ENCODE measurements around the gene NPHP4. TPM values are rescaled to one million over a fixed set of nuclear protein-coding genes. Genes with fewer than 3 reads are reported as not detected.
"Not testable (repeated sequence)": the region's sequence is repeated elsewhere in the genome, so short reads cannot be mapped to it uniquely, and the experiment has no call there.

The NPHP4 gene
- total RNA-seq, 2 donors from 2014 or later, result 6.2 to 15.9 TPM

DNA sequence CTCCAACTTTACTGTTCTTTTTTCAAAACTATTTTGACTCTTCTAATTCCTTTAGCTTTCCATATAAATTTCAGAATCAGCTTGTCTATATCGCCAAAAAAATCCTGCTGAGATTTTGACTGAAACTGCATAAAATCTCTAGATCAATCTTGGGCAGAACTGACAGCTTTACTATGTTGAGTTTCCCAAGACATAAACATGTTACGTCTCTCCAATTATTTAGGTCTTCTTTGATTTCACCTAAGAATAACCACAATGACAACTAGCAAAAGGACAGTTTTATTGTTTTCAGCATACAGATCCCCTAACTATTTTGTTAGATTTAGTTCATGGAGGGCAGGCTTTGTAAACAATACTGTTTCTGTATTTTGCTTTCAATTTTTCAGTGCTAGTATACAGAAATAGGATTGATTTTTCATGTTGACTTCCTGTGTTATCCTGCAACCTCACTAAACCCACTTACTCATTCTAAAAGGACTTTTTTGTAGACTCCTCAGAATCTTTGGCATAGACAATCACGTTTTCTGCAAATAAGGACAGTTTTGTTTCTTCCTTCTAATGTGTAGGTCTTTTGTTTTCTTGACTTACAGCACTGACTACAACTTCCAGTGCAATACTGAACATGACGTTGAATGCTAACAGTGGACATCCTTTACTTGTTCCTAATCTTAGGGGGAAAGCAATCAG lies 63.4 kb downstream of the NPHP4 start:
- no peak for DNase-seq
- H3K27me3 ChIP-seq, result no peaks in the 10 kb centered on the region
- H3K27ac ChIP-seq, result no peak overlapping the region
- intact Hi-C loops (cut with DNase I), result no loop called here
- no peaks in the 10 kb centered on the region for H3K36me3 ChIP-seq
- no peaks in the 10 kb centered on the region for H3K4me1 ChIP-seq
- H3K9me3 ChIP-seq, result no peaks in the 10 kb centered on the region
- TF ChIP-seq, protein P1, sequence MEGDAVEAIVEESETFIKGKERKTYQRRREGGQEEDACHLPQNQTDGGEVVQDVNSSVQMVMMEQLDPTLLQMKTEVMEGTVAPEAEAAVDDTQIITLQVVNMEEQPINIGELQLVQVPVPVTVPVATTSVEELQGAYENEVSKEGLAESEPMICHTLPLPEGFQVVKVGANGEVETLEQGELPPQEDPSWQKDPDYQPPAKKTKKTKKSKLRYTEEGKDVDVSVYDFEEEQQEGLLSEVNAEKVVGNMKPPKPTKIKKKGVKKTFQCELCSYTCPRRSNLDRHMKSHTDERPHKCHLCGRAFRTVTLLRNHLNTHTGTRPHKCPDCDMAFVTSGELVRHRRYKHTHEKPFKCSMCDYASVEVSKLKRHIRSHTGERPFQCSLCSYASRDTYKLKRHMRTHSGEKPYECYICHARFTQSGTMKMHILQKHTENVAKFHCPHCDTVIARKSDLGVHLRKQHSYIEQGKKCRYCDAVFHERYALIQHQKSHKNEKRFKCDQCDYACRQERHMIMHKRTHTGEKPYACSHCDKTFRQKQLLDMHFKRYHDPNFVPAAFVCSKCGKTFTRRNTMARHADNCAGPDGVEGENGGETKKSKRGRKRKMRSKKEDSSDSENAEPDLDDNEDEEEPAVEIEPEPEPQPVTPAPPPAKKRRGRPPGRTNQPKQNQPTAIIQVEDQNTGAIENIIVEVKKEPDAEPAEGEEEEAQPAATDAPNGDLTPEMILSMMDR (IDR thresholded peaks at IDR 0.05), result no peak
- no peak overlapping the region for H3K9ac ChIP-seq (ENCODE audit: low read depth in 2 of 2, low read length in 2 of 2)
- no peak overlapping the region for H3K4me3 ChIP-seq

DNA sequence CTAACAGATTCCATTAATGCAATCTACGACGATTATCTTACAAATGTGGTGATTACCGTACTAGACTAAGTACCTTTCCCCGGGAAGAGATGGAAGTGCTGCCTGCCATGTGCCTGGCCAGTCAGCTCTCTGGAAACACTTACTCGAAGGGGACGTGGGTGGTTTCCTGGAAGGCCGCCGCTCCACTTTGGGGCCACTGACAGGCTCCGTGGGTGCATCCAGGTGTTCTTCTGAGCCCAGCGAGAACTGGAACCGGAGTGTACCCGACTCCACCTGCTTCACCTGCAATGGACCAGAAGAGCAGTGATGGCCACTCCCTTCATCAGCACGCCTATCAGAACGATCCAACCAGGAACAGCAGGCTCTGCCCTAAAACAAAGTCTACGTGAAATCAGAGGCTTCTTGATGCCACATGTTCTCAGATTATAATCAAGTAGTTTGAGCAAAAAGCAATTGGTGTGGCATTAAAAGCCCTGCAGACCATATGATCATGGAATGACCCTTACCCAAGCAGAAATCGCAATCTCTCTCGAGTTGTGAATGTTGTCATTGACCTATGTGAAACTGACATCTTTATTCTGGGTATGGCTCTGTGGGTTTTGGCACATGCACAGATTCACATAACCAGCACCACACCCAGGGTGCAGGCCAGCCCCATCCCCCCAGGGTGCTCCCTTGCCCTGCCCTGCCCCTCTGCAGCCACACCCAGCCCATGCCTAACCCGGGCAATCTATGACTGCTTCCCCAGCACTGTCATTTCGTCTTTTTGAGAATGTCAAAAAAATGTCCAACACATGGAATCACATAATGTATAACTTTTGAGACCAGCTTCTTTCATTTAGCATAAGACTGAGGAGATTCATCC lies 64.5 kb downstream of the NPHP4 start:
- H3K9me3 ChIP-seq, result no peaks in the 10 kb centered on the region
- no peak overlapping the region for H3K27ac ChIP-seq
- peak; percentile 57 for DNase-seq
- no peak overlapping the region for H3K9ac ChIP-seq (ENCODE audit: low read depth in 2 of 2, low read length in 2 of 2)
- no peak overlapping the region for H3K4me3 ChIP-seq
- TF ChIP-seq, protein P1 (IDR thresholded peaks at IDR 0.05), result no peak
- intact Hi-C loops (cut with DNase I), result no loop called here
- no peaks in the 10 kb centered on the region for H3K36me3 ChIP-seq
- no peaks in the 10 kb centered on the region for H3K27me3 ChIP-seq
- H3K4me1 ChIP-seq, result no peaks in the 10 kb centered on the region

DNA sequence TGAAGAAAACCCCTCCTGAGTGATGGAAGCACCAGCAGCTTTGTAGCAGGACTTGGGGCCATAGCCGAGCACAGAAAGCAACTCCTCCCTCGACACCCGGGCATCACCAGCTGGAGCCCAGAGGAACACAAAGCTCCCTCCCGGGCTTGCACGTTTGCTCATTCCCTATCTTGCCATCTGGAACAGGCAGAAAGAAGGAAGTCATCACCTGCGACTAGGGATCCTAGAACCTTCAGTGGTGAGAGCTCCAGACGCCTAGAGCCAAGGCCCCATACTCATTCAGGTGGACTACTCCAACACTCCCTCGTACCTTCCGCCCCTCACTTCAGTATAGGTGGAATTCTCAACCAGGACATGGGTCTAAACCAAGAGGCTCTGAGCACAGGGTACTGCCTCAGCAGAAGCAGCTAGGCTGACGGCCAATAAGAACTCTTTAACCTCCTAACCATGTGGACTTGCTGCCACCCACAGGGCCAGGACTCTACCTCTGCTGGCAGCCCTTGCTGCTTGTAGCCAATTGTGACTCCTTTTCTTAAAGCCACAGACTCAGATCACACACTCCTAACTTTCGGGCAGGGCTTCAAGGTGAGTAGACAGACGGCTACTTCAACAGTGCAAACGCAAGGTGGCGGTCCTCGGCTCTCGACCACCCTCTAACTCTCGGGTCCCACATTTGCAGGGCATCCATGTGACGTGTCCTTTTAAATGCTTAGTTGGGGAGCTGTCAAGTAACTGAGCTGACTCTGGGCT lies 65.4 kb downstream of the NPHP4 start:
- no peak overlapping the region for H3K4me3 ChIP-seq
- H3K9ac ChIP-seq (ENCODE audit: low read depth in 2 of 2, low read length in 2 of 2), result no peak overlapping the region
- no peak overlapping the region for H3K27ac ChIP-seq
- TF ChIP-seq, protein P1 (IDR thresholded peaks at IDR 0.05), result no peak
- no peaks in the 10 kb centered on the region for H3K4me1 ChIP-seq
- no peaks in the 10 kb centered on the region for H3K36me3 ChIP-seq
- H3K9me3 ChIP-seq, result no peaks in the 10 kb centered on the region
- no peak for DNase-seq
- intact Hi-C loops (cut with DNase I), result no loop called here
- no peaks in the 10 kb centered on the region for H3K27me3 ChIP-seq

DNA sequence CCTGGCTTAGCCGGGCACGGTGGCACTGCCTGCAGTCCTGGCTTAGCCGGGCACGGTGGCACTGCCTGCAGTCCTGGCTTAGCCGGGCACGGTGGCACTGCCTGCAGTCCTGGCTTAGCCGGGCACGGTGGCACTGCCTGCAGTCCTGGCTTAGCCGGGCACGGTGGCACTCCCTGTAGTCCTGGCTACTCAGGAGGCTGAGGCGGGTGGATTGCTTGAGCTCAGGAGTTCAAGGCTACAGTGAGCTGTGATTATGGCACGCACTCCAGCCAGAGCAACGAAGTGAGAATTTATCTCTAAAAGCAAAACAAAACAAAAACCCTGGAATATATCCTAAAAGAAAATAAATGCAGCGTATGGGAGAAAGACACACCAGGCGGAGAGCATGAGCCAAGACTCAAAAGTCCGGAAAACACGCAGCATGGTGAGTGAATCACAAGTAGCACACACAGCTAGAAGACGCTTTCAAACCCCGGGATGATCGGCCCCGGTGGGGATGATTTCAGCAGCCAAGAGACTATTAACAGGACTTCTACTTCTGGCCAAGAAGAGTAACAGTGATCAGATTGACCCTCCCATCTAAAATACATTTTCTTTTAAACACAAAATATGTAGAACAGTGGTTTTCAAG lies 69.4 kb downstream of the NPHP4 start:
- DNase-seq; H3K9me3 ChIP-seq; H3K27ac ChIP-seq; H3K4me1 ChIP-seq; H3K4me3 ChIP-seq; H3K27me3 ChIP-seq; H3K9ac ChIP-seq (ENCODE audit: low read depth in 2 of 2, low read length in 2 of 2); intact Hi-C loops (cut with DNase I); H3K36me3 ChIP-seq: not testable (repeated sequence)

DNA sequence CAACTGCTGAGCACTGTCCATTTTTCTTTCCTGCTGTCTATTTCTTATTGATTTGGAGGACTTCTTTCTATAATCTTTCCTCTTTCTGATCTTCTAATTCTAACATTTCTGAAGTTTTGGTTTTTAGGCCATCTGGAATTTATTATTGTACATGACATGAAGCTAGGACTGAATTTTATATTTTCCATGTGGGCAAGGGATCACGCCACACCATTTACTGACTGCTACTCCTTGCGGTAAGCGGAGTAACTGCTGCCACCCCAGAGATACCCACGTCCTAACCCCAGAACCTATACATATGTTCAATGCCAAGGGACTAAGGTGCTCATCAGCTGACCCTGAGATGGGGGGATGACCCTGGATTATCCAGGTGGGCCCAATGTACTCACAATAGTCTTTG lies 70.6 kb downstream of the NPHP4 start:
- Histone ChIP-seq H3K27me3 (no peaks in the 10 kb centered on the region), H3K9me3 (no peaks in the 10 kb centered on the region), H3K9ac (ENCODE audit: low read depth in 2 of 2, low read length in 2 of 2) (no peak overlapping the region), H3K4me3 (no peak overlapping the region), H3K4me1 (no peaks in the 10 kb centered on the region), H3K27ac (no peak overlapping the region), H3K36me3 (no peaks in the 10 kb centered on the region)
- intact Hi-C loops (cut with DNase I), result no loop called here
- TF ChIP-seq, protein P1 (IDR thresholded peaks at IDR 0.05), result no peak
- no peak for DNase-seq
